ENCODE data around the gene PFKL. TPM values are rescaled to one million over a fixed set of nuclear protein-coding genes. Genes with fewer than 3 reads are reported as not detected.
A peak's percentile ranks its signal among the peaks of the same experiment; 100 is the strongest.

Gene PFKL
- total RNA-seq, 1 donor, result 114 TPM

DNA sequence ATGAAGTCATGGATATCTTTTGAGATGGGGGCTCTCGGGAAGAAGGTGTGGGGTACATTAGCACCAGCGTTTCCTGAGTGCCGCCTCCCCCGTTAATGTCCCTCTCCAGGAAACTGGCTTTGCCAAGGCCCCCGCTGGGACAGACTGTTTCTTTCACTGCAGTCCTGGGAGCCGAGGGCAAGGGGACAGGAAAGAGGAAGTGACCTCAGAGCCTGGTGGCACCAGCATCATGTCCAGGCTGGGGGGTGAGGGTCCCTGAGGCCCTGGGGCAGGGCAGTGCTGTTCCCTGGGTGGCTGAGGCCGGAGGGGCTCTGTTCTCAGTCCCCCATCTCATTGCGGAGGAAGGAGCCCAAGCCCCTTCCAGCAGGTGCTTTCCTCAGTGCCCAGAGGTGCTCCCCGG lies 5.8 kb downstream of the PFKL start:
- H3K4me3 ChIP-seq (ENCODE audit: low read depth, low read length), result no peak overlapping the region
- DNase-seq (ENCODE audit: low read depth), result no peak
- TF ChIP-seq, protein P1, sequence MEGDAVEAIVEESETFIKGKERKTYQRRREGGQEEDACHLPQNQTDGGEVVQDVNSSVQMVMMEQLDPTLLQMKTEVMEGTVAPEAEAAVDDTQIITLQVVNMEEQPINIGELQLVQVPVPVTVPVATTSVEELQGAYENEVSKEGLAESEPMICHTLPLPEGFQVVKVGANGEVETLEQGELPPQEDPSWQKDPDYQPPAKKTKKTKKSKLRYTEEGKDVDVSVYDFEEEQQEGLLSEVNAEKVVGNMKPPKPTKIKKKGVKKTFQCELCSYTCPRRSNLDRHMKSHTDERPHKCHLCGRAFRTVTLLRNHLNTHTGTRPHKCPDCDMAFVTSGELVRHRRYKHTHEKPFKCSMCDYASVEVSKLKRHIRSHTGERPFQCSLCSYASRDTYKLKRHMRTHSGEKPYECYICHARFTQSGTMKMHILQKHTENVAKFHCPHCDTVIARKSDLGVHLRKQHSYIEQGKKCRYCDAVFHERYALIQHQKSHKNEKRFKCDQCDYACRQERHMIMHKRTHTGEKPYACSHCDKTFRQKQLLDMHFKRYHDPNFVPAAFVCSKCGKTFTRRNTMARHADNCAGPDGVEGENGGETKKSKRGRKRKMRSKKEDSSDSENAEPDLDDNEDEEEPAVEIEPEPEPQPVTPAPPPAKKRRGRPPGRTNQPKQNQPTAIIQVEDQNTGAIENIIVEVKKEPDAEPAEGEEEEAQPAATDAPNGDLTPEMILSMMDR (IDR thresholded peaks at IDR 0.05; ENCODE audit: insufficient read depth, low read length), result no peak

DNA sequence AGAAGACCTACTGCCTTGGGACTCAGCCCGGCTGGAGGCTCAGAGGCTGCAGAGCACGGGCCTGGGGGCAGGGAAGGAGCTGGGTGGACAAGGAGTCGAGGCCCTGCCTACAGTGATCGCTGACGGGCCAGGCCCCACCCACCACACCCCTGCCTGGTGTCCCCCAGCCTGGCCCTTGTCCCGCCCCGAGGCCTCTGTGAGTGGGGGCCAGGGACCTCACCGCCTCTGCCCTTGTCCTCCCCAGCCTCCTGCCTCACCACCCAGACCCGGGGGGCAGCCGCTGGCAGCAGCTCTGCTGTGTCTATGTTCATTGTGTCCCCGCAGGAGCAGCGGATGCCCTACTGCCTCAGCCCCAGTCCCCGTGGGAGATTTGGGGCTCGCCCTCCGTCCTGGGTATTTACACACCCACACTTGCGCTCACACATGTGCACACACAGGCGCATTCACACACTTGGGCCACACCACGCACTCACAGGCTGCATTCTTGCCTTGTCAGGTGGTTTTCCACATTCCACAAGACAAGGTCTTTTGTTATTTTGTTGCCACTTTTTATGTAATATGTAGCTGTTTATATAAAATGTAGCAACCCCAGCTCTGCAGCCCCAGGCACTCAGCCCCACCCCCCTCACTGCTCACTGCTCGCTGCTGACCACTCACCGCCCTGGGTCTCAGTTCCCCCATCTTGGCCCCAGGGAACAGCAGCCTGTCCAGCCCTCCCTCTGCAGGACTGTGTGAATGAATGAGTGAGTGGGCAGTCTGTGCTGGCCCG lies 7.3 kb downstream of the PFKL start:
- TF ChIP-seq, protein P1 (IDR thresholded peaks at IDR 0.05; ENCODE audit: insufficient read depth, low read length), result no peak
- DNase-seq (ENCODE audit: low read depth), result peak; percentile 9
- no peak overlapping the region for H3K4me3 ChIP-seq (ENCODE audit: low read depth, low read length)

DNA sequence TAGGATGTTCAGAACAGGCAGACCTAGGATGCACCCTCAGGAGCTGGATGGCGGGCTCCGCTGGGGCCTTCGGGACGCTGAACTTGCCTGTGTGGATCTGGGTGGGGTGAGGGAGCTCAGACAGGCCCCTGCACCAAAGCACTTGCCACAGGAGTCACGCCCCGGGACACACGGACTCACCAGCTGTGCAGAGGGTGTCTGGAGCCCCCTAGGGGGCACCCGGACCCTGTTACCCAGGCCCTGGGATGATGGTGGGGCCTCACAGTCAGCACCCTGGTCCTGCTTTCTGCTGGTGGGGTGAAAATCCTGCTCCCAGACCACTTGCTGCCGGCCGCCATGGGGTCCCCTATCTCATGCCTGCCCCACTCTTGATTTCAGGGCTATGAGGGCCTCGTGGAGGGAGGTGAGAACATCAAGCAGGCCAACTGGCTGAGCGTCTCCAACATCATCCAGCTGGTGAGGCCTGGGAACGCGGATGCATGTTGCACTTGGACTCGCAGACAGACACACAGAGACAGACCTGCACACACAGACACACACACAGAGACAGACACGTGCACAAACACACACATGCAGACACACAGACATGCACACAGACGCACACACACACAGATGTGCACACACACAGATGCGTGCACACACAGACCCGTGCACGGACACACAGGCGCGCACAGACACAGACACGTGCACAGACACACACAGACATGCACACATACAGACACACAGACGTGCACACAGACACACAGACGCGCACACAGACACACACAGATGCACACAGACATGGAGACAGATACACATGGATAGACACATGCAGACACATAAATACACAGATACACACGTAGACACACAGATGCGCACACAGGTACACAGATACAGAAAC lies 11.0 kb downstream of the PFKL start:
- DNase-seq (ENCODE audit: low read depth), result no peak
- H3K4me3 ChIP-seq (ENCODE audit: low read depth, low read length), result no peak overlapping the region
- TF ChIP-seq, protein P1 (IDR thresholded peaks at IDR 0.05; ENCODE audit: insufficient read depth, low read length), result no peak

DNA sequence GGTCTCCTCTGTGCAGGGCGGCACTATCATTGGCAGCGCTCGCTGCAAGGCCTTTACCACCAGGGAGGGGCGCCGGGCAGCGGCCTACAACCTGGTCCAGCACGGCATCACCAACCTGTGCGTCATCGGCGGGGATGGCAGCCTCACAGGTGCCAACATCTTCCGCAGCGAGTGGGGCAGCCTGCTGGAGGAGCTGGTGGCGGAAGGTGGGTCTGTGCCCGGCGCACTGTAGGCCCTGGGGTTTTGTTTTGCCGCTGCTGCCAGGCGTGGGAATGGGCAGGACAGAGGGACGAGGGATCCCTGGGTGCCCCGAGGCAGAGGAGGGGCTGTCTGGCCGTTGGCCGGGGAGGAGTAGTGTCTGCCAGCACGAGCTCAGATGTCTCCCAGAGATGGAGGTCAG lies 12.2 kb downstream of the PFKL start:
- no peak overlapping the region for H3K4me3 ChIP-seq (ENCODE audit: low read depth, low read length)
- TF ChIP-seq, protein P1 (IDR thresholded peaks at IDR 0.05; ENCODE audit: insufficient read depth, low read length), result no peak
- DNase-seq (ENCODE audit: low read depth), result no peak

DNA sequence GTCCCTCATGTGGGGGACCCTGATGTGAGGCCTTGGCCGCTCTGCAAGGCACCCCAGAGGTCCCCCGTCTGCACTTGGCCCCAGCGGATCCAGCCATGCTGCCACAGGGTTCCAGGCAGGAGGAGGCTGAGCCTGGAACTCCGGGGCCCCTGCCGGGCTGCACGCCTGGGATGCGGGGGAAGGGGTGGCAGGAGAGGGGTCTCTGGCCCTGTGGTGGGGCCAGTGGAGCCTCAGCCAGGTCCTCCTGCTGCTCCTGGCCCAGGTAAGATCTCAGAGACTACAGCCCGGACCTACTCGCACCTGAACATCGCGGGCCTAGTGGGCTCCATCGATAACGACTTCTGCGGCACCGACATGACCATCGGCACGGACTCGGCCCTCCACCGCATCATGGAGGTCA lies 12.9 kb downstream of the PFKL start:
- TF ChIP-seq, protein P1 (IDR thresholded peaks at IDR 0.05; ENCODE audit: insufficient read depth, low read length), result no peak
- no peak overlapping the region for H3K4me3 ChIP-seq (ENCODE audit: low read depth, low read length)
- DNase-seq (ENCODE audit: low read depth), result no peak

DNA sequence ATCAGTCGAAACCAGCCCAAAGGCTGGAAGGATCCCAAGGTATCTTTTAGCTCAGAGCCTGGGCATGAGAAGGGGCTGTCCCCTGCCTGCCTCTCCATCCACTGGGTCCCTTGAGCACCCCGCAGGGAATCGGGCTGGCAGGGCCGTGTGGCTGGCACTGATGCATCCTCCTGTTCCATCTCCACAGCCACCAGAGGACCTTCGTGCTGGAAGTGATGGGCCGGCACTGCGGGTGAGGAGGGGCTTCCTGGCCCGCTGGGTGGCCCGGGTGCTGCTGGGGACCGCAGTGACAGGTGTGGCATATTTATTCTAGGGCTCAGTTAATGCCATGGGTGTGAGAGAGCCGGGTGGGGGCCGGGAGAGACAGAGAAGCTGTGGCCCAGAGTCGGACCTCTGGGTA lies 13.6 kb downstream of the PFKL start:
- no peak for DNase-seq (ENCODE audit: low read depth)
- TF ChIP-seq, protein P1 (IDR thresholded peaks at IDR 0.05; ENCODE audit: insufficient read depth, low read length), result no peak
- no peak overlapping the region for H3K4me3 ChIP-seq (ENCODE audit: low read depth, low read length)

Data from fibroblast of the aortic adventitia (primary cell).